SHP77 treated with DMSO at 0.1 percent for 48 hours (cell line): ENCODE measurements around the gene MICAL3.

Experiments used
- DNase-seq: peaks from one replicate; lab custom pipeline; 2025; lab: John Stamatoyannopoulos, UW

Gene MICAL3

DNA sequence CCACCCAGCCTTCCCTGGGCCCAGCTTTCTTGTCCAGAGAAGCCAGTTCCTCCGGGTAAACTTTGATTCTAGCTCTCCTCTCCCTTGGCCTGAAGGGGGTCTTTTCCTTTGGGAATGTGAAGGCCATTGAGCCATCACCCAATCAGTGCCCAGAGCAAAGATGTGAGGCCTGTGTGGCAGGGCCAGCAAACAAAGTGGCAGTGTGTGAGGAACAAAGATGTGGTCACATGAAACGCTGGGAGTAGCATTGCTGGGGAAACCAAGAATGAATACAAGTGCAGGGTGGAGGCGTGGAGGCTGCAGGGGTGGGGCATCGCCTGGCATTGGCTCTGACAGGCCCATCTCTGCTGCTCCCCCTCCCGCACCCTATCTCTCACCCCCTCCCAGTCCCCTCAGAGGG lies 158.2 kb downstream of the MICAL3 start:
- DNase-seq = no peak

DNA sequence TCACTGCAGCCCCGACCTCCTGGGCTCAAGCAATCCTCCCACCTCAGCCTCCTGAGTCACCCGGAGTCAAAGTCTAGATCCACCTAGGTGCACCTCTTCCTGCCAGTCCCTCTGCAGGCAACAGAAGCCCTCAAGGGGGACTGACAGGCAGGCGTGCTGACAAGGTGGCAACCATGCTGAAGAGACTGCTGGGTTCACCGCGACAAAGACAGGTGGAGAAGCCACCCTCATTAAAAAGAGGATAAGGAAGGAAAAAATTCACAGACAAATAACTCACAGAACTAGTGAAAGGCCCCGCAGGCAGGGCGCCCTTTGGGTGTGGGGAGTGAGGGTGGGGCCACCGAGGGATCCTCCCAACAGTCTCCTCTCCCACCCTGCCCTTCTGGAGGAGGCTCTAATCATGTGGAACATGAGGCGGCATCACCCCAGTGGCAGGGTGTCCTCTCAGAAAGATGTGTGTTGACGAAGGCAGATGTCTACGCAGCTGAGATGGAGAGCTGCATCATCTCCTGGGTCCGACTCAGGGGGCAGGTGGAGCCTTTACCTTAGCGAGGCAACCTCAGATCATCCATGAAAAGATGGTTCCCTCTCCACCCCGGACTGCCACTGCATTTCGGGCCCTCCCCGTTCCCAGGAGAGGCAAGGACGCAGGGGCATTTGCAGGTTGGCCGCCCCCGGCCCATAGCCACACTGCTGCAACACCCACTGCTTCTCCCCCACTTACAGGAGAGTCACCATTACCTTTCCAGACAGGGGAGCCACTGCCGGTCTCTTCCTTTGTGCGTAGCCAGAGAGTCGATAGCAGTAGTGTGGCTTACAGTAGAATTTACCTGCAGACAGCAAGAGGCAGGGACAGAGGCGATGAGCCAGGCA lies 158.9 kb downstream of the MICAL3 start:
- no peak for DNase-seq

DNA sequence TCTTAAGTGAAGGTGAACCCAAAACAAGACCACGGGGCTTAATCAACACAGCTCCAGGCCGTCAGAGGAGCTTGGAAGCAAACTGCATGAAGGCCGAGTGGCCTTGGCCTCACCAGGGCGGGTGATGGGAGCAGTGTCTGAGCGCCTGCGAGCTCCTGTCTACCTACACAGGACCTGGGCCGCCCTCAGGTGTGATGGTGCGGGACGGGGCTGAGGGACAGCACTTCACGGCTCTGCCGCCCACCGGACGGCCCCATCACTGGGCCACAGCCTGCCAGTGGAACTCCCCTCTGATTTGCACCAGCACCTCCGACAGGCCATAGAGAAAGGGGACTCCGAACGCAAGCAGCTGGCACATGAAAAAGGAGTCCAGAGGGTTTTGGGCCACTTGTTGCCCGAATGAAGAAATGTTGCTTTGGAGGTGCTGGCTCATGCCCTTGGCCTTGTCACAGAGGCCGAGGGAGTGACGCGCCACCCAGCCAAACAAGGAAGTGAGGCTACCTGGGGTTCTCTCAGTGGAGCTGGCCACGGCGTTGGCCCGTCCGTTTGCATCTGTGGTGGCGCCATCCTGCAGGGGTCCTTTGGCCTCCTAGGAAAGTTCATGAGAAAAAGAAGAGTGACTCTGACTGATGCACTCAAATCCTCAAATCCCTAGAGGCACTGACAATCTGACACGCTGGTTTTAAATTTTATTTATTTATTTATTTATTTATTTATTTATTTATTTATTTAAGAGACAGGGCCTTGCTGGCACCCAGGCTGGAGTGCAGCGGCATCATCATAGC lies 159.8 kb downstream of the MICAL3 start:
- DNase-seq = no peak

DNA sequence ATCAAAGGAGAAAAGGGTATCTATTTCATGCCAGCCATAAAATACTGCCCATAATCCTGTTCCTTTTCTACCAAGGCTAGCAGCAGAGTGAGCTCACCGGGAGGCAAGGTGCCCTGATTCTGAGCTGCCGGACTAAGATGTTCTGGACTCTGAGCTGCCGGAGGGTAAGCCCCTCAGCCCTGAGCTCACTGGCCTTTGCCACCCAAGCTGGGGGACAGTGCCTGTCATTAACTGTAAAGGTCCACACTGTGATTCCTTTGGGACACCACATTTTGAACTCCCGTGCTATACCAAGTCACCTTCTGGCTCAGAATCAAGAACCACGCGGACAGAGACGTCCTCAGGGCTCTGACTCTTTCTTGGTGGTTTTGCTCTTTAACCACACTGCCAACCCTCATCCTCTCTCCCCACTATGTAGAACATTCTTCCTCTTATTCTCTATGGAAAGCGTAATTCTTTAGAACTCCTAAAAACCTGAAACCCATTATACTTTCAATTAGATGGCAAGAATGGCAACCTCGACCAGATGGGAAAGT lies 161.6 kb downstream of the MICAL3 start:
- DNase-seq = no peak

DNA sequence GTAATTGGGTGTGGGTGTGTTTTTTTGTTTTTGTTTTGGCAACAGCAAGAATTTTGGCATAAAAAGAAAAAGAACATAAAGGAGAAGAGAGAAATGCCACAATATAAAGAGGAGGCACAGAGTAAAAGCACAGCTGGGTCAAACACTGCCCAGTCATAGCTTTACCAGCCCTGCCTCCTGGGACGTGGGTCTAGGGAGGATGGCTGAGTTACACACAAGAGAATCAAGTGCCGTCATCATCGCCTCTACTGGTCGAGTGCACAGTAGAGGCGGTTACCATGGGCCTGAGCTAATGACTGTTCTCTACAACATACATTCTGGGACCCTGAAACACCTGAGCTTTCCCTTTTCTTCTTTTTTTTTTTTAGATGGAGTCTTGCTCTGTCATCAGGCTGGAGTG lies 162.5 kb downstream of the MICAL3 start:
- no peak for DNase-seq

DNA sequence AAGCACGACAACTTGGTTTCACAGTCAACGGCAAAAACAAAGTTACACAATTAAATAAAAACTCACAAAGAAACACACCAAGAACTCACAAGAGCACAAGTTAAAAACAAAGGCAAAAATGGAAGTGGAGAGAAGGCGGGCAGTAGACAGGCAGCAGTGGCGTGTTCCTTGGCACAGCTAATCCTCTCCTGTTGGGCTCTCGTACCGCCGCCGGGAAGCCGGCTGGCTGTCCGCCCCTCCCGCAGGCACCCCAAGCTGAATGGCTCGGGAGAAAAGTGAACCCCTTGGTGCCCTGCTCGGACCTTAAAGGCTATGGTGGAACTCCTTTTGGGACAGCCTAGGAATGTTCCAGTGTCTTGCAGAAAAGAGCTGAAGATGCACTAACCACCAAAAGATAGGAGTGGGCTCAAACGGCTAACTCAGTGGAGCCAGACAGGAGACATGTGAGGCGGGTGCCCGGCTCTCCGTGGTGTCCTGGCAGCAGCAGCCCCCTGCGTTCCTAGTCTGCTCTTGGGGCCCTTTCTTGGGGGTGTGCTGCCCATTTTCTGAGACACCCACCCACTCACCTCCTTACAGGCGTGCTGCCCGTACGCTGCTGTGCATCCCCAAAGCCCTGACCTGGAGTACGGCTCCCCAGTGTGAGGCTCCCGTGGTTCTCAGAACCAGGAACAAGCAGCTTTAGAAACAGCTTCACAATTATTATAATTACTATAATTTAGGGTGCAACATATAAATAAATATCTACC lies 164.0 kb downstream of the MICAL3 start:
- DNase-seq = no peak

DNA sequence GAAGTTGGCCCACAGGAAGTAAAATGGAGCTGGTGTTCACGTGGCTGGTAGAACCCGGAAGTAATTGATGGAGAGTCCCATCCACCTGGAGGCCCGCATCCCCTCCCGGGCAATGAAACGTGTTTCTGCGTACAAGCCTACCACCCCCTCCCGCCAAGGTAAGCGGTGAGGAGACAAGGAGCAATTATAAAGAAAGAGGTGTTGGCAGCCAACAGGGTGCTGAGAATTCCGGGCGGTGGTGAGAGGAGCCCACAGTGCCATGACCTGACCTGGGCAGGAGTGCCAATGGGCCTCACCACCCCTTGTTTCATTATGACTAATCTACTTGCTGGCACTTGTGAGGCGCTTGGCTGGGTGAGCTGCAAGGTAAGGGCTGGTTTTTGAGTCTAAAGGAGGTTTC lies 166.3 kb downstream of the MICAL3 start:
- no peak for DNase-seq

DNA sequence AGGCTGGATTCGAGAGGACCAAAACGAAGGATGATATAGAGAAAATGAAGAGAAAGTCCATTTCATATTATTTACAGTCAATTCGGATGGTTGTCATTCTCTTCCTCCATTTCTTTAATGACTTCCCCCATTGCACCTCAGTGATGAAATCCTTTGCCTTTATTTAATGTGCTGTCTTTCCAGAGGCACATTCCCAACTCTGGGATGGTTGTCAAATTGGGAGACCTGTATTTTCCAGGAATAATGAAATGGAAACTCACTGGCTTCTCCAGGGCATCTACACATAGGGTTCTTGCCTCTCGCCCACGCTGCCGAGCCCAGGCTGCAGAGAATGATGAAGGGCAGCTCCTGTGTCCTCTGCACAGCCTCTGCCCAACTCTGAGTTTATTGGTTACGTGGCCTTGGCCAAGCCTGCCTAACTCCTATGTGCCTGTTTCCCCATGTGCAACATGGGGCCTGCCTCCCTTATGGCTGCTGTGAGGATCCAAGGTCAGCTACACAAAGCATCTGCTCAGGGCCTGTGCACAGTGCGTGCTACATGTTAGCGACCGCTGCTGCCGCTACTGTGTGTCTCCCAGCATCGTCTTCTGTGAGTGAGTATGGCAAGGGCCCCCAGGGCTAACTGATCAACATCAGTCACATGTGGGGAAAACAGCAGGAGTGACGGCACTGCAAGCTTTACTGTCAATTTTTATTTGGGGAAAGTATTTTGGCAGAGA lies 168.6 kb downstream of the MICAL3 start:
- no peak for DNase-seq

DNA sequence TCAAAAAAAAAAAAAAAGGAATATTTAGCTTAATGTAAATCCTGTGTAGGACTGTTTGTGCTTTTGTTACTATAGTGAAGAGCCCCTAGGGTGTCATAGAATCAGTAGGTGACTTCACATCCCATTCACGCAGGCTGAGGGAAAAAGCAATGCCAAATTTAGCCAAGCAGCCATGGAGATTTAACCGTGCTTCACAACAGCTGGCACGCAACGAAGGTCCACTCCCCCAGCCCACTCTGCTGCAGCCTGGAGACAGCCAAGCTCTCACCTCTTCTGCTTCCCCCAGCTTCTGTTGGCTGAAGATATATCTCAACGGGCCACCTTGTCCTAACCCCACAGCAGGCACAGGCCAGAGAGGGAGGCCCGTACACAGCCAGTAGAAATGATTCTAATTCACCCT lies 171.3 kb downstream of the MICAL3 start:
- no peak for DNase-seq

DNA sequence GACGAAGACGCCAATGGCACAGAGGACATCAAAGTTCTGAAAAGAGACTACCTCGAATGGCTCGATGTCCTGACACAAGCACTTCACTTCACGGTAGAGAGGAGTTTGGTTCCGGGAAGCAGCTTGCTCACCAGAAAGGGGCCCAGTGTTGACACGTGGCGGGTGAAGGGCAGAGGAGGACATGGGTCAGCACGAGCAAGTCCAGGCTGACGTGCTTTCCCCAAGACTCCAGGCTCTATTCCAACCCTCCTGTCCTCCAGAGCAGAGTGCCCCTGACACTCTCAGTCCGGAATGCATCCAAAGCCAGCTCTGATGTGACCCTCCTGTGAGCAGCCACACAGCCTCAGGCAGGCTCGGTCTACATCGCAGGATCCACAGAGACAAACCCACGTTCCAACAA lies 172.6 kb downstream of the MICAL3 start:
- no peak for DNase-seq

DNA sequence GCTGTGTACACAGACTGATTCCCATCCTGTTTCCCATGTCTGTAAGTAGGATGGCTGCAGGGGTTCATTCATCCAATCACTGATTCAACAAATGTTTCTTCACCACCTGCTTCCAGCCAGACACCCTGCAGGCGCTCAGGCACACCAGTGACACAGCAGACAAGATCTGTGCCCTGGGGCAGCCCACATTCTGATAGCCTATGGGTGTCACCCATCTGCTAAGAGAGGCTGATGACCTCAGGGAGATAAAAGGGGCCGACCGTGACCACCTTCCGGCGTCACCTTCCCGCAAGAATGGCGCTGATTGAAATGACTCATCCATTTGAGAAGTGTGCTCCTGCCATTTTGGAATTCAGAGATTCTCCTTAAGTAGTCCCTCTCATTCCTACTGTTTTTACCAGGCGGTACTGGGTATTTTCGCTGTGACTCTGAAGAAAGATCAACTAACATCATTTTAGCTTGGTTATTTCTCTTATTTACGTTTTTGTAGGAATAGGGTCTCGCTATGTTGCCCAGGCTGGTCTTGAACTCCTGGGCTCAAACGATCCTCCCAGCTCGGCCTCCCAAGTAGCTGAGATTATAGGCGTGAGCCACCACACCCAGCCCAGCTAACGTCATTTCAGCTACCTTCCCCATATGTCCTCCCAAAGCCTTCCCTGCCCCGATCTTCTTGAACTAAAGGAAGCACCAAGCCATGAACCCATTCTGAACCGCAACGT lies 176.8 kb downstream of the MICAL3 start:
- DNase-seq = no peak

DNA sequence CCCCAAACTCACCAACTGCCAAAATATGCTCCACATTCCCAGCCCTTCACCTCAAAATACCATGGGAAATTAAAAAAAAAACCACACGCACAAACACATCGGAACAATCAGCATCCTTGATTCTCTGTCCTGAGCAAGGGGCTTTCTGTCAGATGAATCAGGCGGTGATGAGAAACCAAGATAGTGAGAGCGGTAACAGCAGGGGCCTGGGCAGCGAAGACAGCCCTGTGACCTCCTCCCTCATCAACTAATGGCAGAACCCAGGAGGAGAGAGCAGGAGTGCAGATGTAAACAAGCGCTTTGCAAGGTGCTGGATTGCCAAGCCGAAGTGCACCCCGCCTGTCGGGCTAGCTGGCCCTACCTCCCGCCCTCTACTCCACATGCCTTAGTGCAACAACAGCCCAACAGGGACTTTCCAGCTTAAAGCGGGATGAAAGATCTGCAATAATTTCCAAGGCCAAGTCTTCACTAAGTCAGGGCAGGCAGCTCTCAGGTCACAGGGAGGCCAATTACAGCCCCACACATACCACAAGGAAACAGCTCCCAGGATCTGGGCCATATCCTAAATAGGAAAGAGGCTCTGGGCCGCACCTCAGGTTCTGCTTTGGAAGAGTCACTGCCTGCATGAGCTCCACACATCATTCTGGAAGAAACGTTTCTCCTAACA lies 177.9 kb downstream of the MICAL3 start:
- DNase-seq = no peak

DNA sequence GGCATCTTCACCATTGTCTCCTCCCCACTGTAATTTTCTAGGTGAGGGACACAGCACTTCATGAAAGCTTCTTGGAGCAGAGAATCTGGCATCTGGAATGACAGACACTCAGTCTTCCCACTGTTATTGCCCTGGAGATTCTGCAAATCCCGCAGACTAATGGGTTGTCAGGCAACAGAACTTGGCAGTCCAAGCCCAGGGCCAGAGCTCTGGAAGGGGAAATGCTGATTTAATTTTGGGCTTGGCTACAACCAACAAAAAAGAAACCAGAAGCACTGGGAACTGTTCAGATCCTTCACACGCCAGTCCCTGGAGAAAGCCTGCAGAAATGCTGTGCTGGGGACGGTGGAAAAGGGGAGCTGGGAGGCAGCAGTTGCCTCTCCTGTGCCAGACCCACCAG lies 178.6 kb downstream of the MICAL3 start:
- DNase-seq = no peak

DNA sequence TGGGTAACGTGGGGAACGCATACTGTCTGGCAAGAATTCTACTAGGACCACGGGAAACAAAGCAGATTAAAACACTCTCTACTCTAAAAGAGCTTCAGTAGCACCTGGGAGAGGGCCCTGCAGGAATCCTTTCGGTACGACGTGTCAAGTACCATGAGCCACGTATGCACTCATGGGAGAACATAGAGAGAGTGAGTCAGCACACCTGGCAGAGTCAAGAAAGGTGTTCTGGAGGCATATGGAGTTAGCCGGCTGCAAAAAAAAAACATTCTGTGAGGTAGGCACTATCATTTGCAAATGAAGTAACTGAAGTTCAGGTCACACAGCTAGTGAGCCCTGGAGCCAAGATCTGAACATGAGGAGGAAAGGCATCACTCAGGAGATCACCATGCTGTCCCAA lies 179.0 kb downstream of the MICAL3 start:
- DNase-seq = no peak

DNA sequence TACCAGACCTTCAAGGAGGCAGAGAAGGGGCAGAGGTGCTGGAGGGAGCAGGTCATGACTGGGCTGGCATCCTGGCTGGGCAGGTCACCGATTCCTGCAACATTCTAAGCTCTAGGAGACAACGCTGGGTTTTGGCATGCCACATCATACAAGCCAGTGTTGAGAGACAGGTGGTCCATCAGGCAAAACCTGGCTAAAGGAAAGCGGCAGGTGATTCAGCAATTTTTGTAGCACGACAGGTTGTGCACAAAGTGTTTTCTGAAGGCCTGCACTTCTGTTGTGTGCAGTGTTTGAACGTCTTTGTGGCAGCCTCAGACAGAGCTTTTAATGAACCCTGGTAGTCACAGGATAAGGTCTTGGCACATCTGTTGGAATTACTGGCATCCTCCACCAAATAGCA lies 180.2 kb downstream of the MICAL3 start:
- no peak for DNase-seq

DNA sequence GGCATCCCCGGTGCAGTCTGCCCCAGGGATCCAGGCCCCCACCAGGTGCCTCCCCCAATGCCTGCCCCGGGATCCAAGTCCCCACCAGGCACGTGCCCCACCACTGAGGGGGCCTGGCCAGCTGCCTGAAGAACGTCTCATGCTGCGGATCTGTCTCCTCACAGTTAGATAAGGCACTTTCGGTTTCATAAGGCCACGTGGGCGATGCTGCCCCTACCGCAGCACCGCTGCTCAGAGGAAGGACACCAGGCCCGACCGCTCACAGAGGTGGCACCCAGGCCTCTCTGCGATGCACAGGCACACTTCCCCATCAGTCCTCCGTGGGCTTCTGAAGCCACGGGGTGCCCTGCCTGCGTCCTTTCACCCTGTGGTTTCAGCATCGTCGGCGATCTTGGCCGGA lies 182.0 kb downstream of the MICAL3 start:
- no peak for DNase-seq

DNA sequence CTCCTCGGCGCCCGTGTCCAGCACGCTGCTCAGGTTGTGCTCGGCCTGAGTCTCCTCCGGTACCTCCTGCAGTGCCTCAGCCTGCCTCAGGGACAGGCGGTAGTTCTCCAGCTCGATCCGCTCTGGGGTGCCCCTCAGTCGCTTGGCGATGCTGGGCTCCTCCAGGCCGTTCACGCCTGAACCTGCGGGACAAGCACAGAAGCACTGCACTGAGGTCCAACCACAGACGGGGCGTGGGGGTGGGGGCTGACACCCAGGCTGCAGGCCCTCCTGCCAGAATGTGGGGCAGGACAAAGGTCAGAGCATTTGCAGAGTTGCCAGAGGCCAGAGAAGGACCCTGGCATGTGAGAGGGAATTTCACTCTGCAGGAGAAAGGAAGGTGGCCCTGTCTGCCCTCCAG lies 182.5 kb downstream of the MICAL3 start:
- no peak for DNase-seq

DNA sequence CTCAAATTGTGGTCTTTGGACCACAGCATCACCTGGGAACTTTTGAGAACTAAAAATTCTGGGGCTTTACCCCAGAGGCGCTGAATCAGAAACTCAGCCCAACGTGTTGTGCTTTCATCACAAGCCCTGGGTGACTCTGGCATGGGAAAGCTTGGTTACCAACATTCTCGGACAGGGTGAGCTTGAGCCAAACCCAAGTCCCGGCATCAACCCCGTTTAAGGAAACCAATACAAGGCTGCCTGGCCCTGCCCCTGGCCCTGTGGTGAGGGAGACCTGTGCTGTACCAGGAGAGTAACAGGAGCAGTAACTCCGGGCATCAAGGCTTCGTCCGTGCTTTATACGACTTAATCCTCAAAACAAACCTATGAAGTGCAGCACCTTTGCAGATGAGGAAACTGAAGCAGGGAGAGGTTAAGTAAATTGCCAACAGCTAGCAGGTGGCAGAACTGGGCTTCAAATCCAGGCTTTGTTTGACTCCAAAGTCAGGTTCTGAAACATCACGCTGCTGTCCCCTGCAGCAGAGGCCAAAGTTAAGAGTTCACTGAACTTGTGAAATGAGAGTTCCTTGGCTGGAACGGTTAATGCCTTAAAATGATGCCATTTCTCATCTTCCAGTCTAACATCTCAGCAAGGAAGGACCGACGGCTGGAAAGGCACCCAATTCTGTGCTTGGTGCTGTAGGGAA lies 186.0 kb downstream of the MICAL3 start:
- DNase-seq = no peak

DNA sequence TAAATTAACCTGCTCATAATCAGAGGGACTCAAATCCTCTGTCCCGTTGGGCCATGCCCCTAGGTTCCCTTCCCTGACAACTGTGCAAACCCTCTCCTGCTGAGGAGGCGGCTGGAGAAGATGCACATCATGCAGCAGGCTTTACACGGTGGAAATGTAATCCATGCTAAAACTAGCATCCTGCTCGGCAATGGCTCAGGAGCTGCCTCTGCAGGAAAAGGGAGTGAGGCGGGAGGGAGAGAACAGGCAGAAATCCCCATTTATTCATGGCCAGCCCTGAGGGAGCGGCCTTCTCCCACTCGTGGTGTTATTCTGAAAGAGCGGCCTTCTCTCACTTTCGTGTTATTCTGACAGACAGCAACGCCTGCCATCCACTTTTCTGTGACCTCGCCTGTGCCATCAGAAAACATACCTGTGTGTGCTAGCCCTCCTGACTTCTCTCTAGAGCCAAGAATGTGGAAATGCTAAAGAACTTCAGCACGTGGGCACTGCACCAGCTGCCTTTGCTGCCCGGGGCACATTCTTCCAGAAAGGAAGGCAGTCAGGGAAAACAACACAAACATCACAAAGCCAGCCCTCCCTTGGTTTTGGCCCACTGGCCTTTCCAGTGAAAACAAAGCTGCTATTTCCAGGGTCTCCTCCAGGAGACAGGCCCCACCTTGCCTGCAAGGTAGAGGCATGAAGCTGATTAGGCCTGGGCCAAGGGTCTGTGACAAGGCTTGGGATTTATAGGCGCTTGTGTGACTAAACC lies 187.2 kb downstream of the MICAL3 start:
- DNase-seq = no peak
